ENCODE results near the gene TTC23.

The TTC23 gene

GRCh38 chr15:99106417-99107220 lies 142.8 kb downstream of the TTC23 start:
- DNase-seq (ENCODE audit: low spot score): no peak
- in situ Hi-C loops (cut with MboI; ENCODE audit: low pct_unique_long_range_greater_than_20kb, low sequenced_read_pairs, unreplicated experiment): loop anchor here (10.0 kb wide), 1 partner anchor 108 kb away; no protein-coding TSS in a partner anchor
- no peak for TF ChIP-seq CTCF (IDR thresholded peaks at IDR 0.05; ENCODE audit: extremely low read depth, insufficient read depth, missing control alignments)

GRCh38 chr15:99105514-99106341 lies 143.7 kb downstream of the TTC23 start:
- DNase-seq (ENCODE audit: low spot score): peak; percentile 74

GRCh38 chr15:99104788-99105513 lies 144.4 kb downstream of the TTC23 start, which contains the start of gene SYNM:
SYNM (plus strand) TSS chr15:99105080; CDS start chr15:99105200, 120 bp downstream.
- in situ Hi-C loops (cut with MboI; ENCODE audit: low pct_unique_long_range_greater_than_20kb, low sequenced_read_pairs, unreplicated experiment): loop anchor here (10.0 kb wide), 1 partner anchor 110 kb away; no protein-coding TSS in a partner anchor
- peak; percentile 95 for DNase-seq (ENCODE audit: low spot score)
- peak; percentile 82 for TF ChIP-seq CTCF (IDR thresholded peaks at IDR 0.05; ENCODE audit: extremely low read depth, insufficient read depth, missing control alignments)

More at GRCh38 chr15:99105514-99106341, 143.7 kb downstream of the TTC23 start:
- TF ChIP-seq CTCF (IDR thresholded peaks at IDR 0.05; ENCODE audit: extremely low read depth, insufficient read depth, missing control alignments): peak; percentile 30
- in situ Hi-C loops (cut with MboI; ENCODE audit: low pct_unique_long_range_greater_than_20kb, low sequenced_read_pairs, unreplicated experiment): loop anchor here (10.0 kb wide), 1 partner anchor 109 kb away; no protein-coding TSS in a partner anchor

- in situ Hi-C loops (cut with MboI; ENCODE audit: low pct_unique_long_range_greater_than_20kb, low sequenced_read_pairs, unreplicated experiment): loop anchor here (10.0 kb wide), 1 partner anchor 112 kb away; no protein-coding TSS in a partner anchor
- DNase-seq (ENCODE audit: low spot score): no peak
- no peak for TF ChIP-seq CTCF (IDR thresholded peaks at IDR 0.05; ENCODE audit: extremely low read depth, insufficient read depth, missing control alignments)
Observed at GRCh38 chr15:99103279-99103678, 146.1 kb downstream of the TTC23 start.

- TF ChIP-seq CTCF (IDR thresholded peaks at IDR 0.05; ENCODE audit: extremely low read depth, insufficient read depth, missing control alignments): no peak
- in situ Hi-C loops (cut with MboI; ENCODE audit: low pct_unique_long_range_greater_than_20kb, low sequenced_read_pairs, unreplicated experiment): loop anchor here (10.0 kb wide), 1 partner anchor 112 kb away; no protein-coding TSS in a partner anchor
- DNase-seq (ENCODE audit: low spot score): no peak
Observed at GRCh38 chr15:99102332-99103235, 146.8 kb downstream of the TTC23 start.

All from GM13977 (cell line).